ENCODE results near the gene SLC25A39.
"Not testable (repeated sequence)": the region's sequence is repeated elsewhere in the genome, so short reads cannot be mapped to it uniquely, and the experiment has no call there.

The SLC25A39 gene

GRCh38 chr17:44335968-44336367, 11.3 kb upstream of the SLC25A39 start:
- Histone ChIP-seq H3K27me3 (replicated peaks) (peaks cover 2% of the 10 kb centered on the region), H3K4me3 (ENCODE audit: low read depth, low read length) (no peak overlapping the region), H3K36me3 (replicated peaks) (no peaks in the 10 kb centered on the region), H3K27ac (no peak overlapping the region)
- DNase-seq: no peak
- no peak for TF ChIP-seq CTCF (IDR thresholded peaks at IDR 0.05; ENCODE audit: low read depth, low read length, missing control alignments)
- in situ Hi-C loops (cut with HindIII; ENCODE audit: low pct_ligation_motif_present, low sequenced_read_pairs): no loop called here

- no peak for DNase-seq
- peaks cover 2% of the 10 kb centered on the region for H3K27me3 ChIP-seq (replicated peaks)
- H3K4me3 ChIP-seq (ENCODE audit: low read depth, low read length): no peak overlapping the region
- H3K27ac ChIP-seq: no peak overlapping the region
- no peaks in the 10 kb centered on the region for H3K36me3 ChIP-seq (replicated peaks)
- no peak for TF ChIP-seq CTCF (IDR thresholded peaks at IDR 0.05; ENCODE audit: low read depth, low read length, missing control alignments)
- in situ Hi-C loops (cut with HindIII; ENCODE audit: low pct_ligation_motif_present, low sequenced_read_pairs): no loop called here
These were observed 10.9 kb upstream of the SLC25A39 start for GRCh38 chr17:44335564-44335963.

GRCh38 chr17:44334727-44335126, 10.1 kb upstream of the SLC25A39 start:
- in situ Hi-C loops (cut with HindIII; ENCODE audit: low pct_ligation_motif_present, low sequenced_read_pairs): no loop called here
- H3K27ac ChIP-seq: no peak overlapping the region

GRCh38 chr17:44334315-44334714, 9.7 kb upstream of the SLC25A39 start:
- Histone ChIP-seq H3K36me3 (replicated peaks) (no peaks in the 10 kb centered on the region), H3K4me3 (ENCODE audit: low read depth, low read length) (no peak overlapping the region), H3K27ac (no peak overlapping the region), H3K27me3 (replicated peaks) (peaks cover 2% of the 10 kb centered on the region)
- TF ChIP-seq CTCF (IDR thresholded peaks at IDR 0.05; ENCODE audit: low read depth, low read length, missing control alignments): no peak
- DNase-seq: no peak
- in situ Hi-C loops (cut with HindIII; ENCODE audit: low pct_ligation_motif_present, low sequenced_read_pairs): no loop called here

More at GRCh38 chr17:44334727-44335126, 10.1 kb upstream of the SLC25A39 start:
- Histone ChIP-seq H3K36me3 (replicated peaks) (no peaks in the 10 kb centered on the region), H3K4me3 (ENCODE audit: low read depth, low read length) (no peak overlapping the region), H3K27me3 (replicated peaks) (peaks cover 2% of the 10 kb centered on the region)
- TF ChIP-seq CTCF (IDR thresholded peaks at IDR 0.05; ENCODE audit: low read depth, low read length, missing control alignments): no peak
- no peak for DNase-seq

- in situ Hi-C loops (cut with HindIII; ENCODE audit: low pct_ligation_motif_present, low sequenced_read_pairs): no loop called here
- peaks cover 2% of the 10 kb centered on the region for H3K27me3 ChIP-seq (replicated peaks)
- no peak for TF ChIP-seq CTCF (IDR thresholded peaks at IDR 0.05; ENCODE audit: low read depth, low read length, missing control alignments)
- no peaks in the 10 kb centered on the region for H3K36me3 ChIP-seq (replicated peaks)
- H3K4me3 ChIP-seq (ENCODE audit: low read depth, low read length): no peak overlapping the region
- no peak overlapping the region for H3K27ac ChIP-seq
- no peak for DNase-seq
These were observed 8.7 kb upstream of the SLC25A39 start for GRCh38 chr17:44333371-44333770.

- H3K4me3 ChIP-seq (ENCODE audit: low read depth, low read length): no peak overlapping the region
- peak; percentile 60 for DNase-seq
- no peak overlapping the region for H3K27ac ChIP-seq
- no peaks in the 10 kb centered on the region for H3K36me3 ChIP-seq (replicated peaks)
- H3K27me3 ChIP-seq (replicated peaks): peaks cover 2% of the 10 kb centered on the region
- peak; percentile 83 for TF ChIP-seq CTCF (IDR thresholded peaks at IDR 0.05; ENCODE audit: low read depth, low read length, missing control alignments)
- in situ Hi-C loops (cut with HindIII; ENCODE audit: low pct_ligation_motif_present, low sequenced_read_pairs): no loop called here
These were observed 6.7 kb upstream of the SLC25A39 start for GRCh38 chr17:44331249-44331760.

GRCh38 chr17:44330263-44330662, 5.6 kb upstream of the SLC25A39 start:
- H3K36me3 ChIP-seq (replicated peaks); H3K4me3 ChIP-seq (ENCODE audit: low read depth, low read length); H3K27ac ChIP-seq; DNase-seq; H3K27me3 ChIP-seq (replicated peaks); in situ Hi-C loops (cut with HindIII; ENCODE audit: low pct_ligation_motif_present, low sequenced_read_pairs): not testable (repeated sequence)

- in situ Hi-C loops (cut with HindIII; ENCODE audit: low pct_ligation_motif_present, low sequenced_read_pairs): loop anchor here (10.0 kb wide), 1 partner anchor 125 kb away; no protein-coding TSS in a partner anchor
- DNase-seq; H3K36me3 ChIP-seq (replicated peaks); H3K27ac ChIP-seq; H3K27me3 ChIP-seq (replicated peaks); H3K4me3 ChIP-seq (ENCODE audit: low read depth, low read length): not testable (repeated sequence)
These were observed 4.9 kb upstream of the SLC25A39 start for GRCh38 chr17:44329516-44329915.

Measured in brain microvascular endothelial cell (primary cell).